SK-N-SH (cell line): ENCODE results near the gene NECAB2.

Experiments
- EP300 ChIP-seq, 2 experiments: IDR thresholded peaks; 2 replicates each; pipeline versions ENCODE4 v1.4.0 to v1.6.1; 2012; ENCODE audit warnings: borderline replicate concordance in 1 of 2, low read depth in 1 of 2, low read length in 1 of 2
- NRF1 ChIP-seq: IDR thresholded peaks from 2 replicates; pipeline ENCODE4 v1.6.1; 2012; ENCODE audit warnings: low read depth, mild to moderate bottlenecking, low read length
- RAD21 ChIP-seq: IDR thresholded peaks from 2 replicates; pipeline ENCODE4 v1.6.1; 2012; ENCODE audit warnings: mild to moderate bottlenecking, low read length
- RCOR1 ChIP-seq: fragments of 150-350 bp; IDR thresholded peaks from 2 replicates; pipeline ENCODE4 v1.6.1; 2017; ENCODE audit warnings: antibody characterized with exemption, low read length
- SMC3 ChIP-seq: IDR thresholded peaks from 2 replicates; pipeline ENCODE4 v1.6.1; 2012; ENCODE audit warnings: low read depth, low read length, improper control_type of control experiment
- TAF1 ChIP-seq: IDR thresholded peaks from 2 replicates; pipeline ENCODE4 v1.6.1; 2012; ENCODE audit warnings: low read depth, mild to moderate bottlenecking, low read length, moderate library complexity, borderline replicate concordance
- TF ChIP-seq, protein P1 (sequence below): fragments of 200-600 bp; sonication (generic); IDR thresholded peaks from 2 replicates; pipeline ENCODE4 v1.6.1; 2017; ENCODE audit warnings: antibody characterized with exemption, mild to moderate bottlenecking, moderate library complexity
- TF ChIP-seq, protein P2 (sequence below): IDR thresholded peaks from 2 replicates; pipeline ENCODE4; 2012

- TF ChIP-seq, protein P1, sequence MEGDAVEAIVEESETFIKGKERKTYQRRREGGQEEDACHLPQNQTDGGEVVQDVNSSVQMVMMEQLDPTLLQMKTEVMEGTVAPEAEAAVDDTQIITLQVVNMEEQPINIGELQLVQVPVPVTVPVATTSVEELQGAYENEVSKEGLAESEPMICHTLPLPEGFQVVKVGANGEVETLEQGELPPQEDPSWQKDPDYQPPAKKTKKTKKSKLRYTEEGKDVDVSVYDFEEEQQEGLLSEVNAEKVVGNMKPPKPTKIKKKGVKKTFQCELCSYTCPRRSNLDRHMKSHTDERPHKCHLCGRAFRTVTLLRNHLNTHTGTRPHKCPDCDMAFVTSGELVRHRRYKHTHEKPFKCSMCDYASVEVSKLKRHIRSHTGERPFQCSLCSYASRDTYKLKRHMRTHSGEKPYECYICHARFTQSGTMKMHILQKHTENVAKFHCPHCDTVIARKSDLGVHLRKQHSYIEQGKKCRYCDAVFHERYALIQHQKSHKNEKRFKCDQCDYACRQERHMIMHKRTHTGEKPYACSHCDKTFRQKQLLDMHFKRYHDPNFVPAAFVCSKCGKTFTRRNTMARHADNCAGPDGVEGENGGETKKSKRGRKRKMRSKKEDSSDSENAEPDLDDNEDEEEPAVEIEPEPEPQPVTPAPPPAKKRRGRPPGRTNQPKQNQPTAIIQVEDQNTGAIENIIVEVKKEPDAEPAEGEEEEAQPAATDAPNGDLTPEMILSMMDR = no peak
- TF ChIP-seq NRF1 (no peak), SMC3 (no peak), EP300 (IDR thresholded peaks at IDR 0.05; ENCODE audit: borderline replicate concordance in 1 of 2, low read depth in 1 of 2, low read length in 1 of 2) (no peak), RCOR1 (no peak), RAD21 (no peak), TAF1 (no peak)
- TF ChIP-seq, protein P2, sequence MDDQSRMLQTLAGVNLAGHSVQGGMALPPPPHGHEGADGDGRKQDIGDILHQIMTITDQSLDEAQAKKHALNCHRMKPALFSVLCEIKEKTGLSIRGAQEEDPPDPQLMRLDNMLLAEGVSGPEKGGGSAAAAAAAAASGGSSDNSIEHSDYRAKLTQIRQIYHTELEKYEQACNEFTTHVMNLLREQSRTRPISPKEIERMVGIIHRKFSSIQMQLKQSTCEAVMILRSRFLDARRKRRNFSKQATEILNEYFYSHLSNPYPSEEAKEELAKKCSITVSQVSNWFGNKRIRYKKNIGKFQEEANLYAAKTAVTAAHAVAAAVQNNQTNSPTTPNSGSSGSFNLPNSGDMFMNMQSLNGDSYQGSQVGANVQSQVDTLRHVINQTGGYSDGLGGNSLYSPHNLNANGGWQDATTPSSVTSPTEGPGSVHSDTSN = no peak
Measured at GRCh38 chr16:83928341-83929055, 39.5 kb upstream of the NECAB2 start.
